Measurements from ENCODE around the gene ANKRD63.

DNA sequence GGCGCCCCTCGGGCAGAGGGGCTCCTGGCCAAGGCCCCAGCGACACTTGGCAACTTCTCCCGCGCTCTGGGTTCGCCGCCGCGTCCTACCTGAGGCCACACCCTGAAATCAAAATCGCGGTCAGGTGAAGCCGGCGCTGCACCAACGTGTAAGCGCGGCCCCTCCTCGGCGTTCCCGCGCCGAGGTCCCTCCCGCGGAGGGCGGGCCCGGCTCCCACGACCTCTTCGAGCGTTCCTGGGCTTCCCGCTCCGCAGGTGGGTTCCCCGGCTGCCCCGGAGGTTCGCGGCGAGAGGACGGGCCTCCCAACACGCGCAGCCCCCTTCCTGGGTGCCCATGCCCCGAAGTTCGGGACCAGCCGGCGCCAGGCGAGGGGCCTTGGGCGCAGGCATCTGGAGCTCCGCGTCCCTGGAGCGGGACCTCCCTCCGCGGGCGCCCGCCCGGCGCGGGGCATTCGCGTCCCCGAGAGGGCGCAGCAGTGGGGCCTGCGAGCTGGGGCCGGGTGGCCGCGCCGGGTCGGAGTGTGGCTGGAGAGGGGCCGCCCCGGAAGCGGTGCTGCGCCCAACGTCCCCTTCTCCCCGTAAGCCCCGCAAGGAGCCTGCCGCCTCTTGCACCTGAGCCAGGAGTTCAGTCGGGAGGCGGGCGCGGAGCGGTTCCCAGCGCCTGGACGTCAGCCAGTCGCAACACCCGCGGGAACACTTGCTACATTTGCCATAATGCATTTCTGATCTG is 30.3 kb downstream of the ANKRD63 start:
- no peak for TF ChIP-seq CTCF (conservative IDR thresholded peaks at IDR 0.05 in 1 of 2, IDR thresholded peaks at IDR 0.05 in 1 of 2; ENCODE audit: low read depth in 1 of 2, low read length in 2 of 2)
- TF ChIP-seq EZH2 (IDR thresholded peaks at IDR 0.05; ENCODE audit: low read length, missing control alignments), result peak; percentile 95

Measured in fibroblast of lung (primary cell).